ENCODE measurements around the gene PLSCR1.

The PLSCR1 gene

DNA sequence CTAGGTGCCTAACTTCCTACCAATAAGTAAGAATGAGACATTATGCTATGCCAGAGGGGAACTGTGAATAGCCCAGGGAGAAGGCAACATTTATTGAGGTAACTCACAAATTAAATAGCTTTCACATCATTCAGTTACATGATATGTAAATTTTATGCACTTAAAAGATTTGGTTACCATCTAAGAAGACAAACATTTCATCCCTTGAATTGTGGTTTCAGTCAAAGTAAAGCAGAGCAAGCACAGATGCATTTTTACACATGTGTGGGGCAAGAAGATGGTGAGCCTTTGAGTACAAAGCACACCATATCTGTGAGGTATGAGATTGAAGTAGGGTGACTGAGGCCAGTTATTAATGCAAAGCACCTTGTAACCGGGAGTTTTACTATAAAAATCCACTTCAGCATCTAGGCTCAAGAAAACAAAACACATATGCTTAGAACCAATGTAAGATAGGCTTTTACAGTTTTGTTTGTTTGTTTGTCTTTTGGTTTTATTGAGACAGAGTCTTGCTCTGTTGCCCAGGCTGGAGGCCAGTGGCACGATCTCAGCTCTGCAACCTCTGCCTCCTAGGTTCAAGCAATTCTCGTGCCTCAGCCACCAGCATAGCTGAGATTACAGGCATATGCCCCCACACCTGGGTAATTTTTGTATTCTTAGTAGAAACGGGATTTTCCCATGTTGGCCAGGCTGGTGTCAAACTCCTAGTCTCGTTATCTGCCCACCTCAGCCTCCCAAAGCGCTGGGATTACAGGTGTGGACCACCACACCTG, 78.5 kb downstream of the PLSCR1 start:
- TF ChIP-seq, protein P1, sequence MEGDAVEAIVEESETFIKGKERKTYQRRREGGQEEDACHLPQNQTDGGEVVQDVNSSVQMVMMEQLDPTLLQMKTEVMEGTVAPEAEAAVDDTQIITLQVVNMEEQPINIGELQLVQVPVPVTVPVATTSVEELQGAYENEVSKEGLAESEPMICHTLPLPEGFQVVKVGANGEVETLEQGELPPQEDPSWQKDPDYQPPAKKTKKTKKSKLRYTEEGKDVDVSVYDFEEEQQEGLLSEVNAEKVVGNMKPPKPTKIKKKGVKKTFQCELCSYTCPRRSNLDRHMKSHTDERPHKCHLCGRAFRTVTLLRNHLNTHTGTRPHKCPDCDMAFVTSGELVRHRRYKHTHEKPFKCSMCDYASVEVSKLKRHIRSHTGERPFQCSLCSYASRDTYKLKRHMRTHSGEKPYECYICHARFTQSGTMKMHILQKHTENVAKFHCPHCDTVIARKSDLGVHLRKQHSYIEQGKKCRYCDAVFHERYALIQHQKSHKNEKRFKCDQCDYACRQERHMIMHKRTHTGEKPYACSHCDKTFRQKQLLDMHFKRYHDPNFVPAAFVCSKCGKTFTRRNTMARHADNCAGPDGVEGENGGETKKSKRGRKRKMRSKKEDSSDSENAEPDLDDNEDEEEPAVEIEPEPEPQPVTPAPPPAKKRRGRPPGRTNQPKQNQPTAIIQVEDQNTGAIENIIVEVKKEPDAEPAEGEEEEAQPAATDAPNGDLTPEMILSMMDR (IDR thresholded peaks at IDR 0.05; ENCODE audit: extremely low read depth, missing control alignments) = no peak
- no peak for DNase-seq (ENCODE audit: low spot score)
